ENCODE measurements around the gene AMOT. TPM values are rescaled to one million over a fixed set of nuclear protein-coding genes. Genes with fewer than 3 reads are reported as not detected.
"Not testable (repeated sequence)": the region's sequence is repeated elsewhere in the genome, so short reads cannot be mapped to it uniquely, and the experiment has no call there.

The AMOT gene
- total RNA-seq, 1 donor from 2014 or later = 31.2 TPM

GRCh38 chrX:112865464-112866025 lies 24.9 kb upstream of the AMOT start:
- TF ChIP-seq, protein P1, sequence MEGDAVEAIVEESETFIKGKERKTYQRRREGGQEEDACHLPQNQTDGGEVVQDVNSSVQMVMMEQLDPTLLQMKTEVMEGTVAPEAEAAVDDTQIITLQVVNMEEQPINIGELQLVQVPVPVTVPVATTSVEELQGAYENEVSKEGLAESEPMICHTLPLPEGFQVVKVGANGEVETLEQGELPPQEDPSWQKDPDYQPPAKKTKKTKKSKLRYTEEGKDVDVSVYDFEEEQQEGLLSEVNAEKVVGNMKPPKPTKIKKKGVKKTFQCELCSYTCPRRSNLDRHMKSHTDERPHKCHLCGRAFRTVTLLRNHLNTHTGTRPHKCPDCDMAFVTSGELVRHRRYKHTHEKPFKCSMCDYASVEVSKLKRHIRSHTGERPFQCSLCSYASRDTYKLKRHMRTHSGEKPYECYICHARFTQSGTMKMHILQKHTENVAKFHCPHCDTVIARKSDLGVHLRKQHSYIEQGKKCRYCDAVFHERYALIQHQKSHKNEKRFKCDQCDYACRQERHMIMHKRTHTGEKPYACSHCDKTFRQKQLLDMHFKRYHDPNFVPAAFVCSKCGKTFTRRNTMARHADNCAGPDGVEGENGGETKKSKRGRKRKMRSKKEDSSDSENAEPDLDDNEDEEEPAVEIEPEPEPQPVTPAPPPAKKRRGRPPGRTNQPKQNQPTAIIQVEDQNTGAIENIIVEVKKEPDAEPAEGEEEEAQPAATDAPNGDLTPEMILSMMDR (IDR thresholded peaks at IDR 0.05; ENCODE audit: unreplicated experiment) = no peak
- H3K36me3 Mint-ChIP-seq (ENCODE audit: low read depth, unreplicated experiment) = no peaks in the 10 kb centered on the region
- H3K27ac Mint-ChIP-seq (ENCODE audit: unreplicated experiment) = no peak overlapping the region
- H3K4me1 Mint-ChIP-seq (ENCODE audit: unreplicated experiment) = no peaks in the 10 kb centered on the region
- no peaks in the 10 kb centered on the region for H3K27me3 Mint-ChIP-seq (ENCODE audit: unreplicated experiment)
- DNase-seq (ENCODE audit: low spot score) = no peak
- H3K9me3 Mint-ChIP-seq (ENCODE audit: unreplicated experiment) = no peaks in the 10 kb centered on the region
- H3K4me3 Mint-ChIP-seq (ENCODE audit: unreplicated experiment) = no peak overlapping the region

GRCh38 chrX:112863850-112864249 lies 23.2 kb upstream of the AMOT start:
- DNase-seq (ENCODE audit: low spot score) = no peak
- no peaks in the 10 kb centered on the region for H3K9me3 Mint-ChIP-seq (ENCODE audit: unreplicated experiment)
- no peaks in the 10 kb centered on the region for H3K36me3 Mint-ChIP-seq (ENCODE audit: low read depth, unreplicated experiment)
- no peak overlapping the region for H3K27ac Mint-ChIP-seq (ENCODE audit: unreplicated experiment)
- H3K27me3 Mint-ChIP-seq (ENCODE audit: unreplicated experiment) = no peaks in the 10 kb centered on the region
- TF ChIP-seq, protein P1 (IDR thresholded peaks at IDR 0.05; ENCODE audit: unreplicated experiment) = no peak
- no peaks in the 10 kb centered on the region for H3K4me1 Mint-ChIP-seq (ENCODE audit: unreplicated experiment)
- H3K4me3 Mint-ChIP-seq (ENCODE audit: unreplicated experiment) = no peak overlapping the region

- TF ChIP-seq, protein P1 (IDR thresholded peaks at IDR 0.05; ENCODE audit: unreplicated experiment) = no peak
- peaks cover 8% of the 10 kb centered on the region for H3K4me1 Mint-ChIP-seq (ENCODE audit: unreplicated experiment)
- no peaks in the 10 kb centered on the region for H3K9me3 Mint-ChIP-seq (ENCODE audit: unreplicated experiment)
- no peaks in the 10 kb centered on the region for H3K36me3 Mint-ChIP-seq (ENCODE audit: low read depth, unreplicated experiment)
- no peak overlapping the region for H3K4me3 Mint-ChIP-seq (ENCODE audit: unreplicated experiment)
- H3K27me3 Mint-ChIP-seq (ENCODE audit: unreplicated experiment) = no peaks in the 10 kb centered on the region
- DNase-seq (ENCODE audit: low spot score) = no peak
- H3K27ac Mint-ChIP-seq (ENCODE audit: unreplicated experiment) = no peak overlapping the region
Measured at GRCh38 chrX:112857478-112857878, 16.8 kb upstream of the AMOT start.

DNA sequence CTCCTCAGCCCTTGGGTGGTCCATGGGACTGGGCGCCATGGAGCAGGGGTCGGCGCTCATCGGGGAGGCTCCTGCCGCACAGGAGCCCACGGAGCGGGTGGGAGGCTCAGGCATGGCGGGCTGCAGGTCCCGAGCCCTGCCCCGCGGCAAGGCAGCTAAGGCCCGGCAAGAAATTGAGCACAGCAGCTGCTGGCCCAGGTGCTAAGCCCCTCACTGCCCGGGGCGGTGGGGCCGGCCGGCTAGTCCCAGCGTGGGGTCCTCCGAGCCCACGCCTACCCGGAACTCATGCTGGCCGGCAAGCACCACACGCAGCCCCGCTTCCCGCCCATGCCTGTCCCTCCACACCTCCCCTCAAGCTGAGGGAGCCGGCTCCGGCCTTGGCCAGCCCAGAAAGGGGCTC lies 14.3 kb upstream of the AMOT start:
- DNase-seq (ENCODE audit: low spot score); H3K4me3 Mint-ChIP-seq (ENCODE audit: unreplicated experiment); H3K27ac Mint-ChIP-seq (ENCODE audit: unreplicated experiment); H3K9me3 Mint-ChIP-seq (ENCODE audit: unreplicated experiment); H3K36me3 Mint-ChIP-seq (ENCODE audit: low read depth, unreplicated experiment); H3K27me3 Mint-ChIP-seq (ENCODE audit: unreplicated experiment); H3K4me1 Mint-ChIP-seq (ENCODE audit: unreplicated experiment): not testable (repeated sequence)

- no peaks in the 10 kb centered on the region for H3K27me3 Mint-ChIP-seq (ENCODE audit: unreplicated experiment)
- no peak overlapping the region for H3K4me3 Mint-ChIP-seq (ENCODE audit: unreplicated experiment)
- no peaks in the 10 kb centered on the region for H3K36me3 Mint-ChIP-seq (ENCODE audit: low read depth, unreplicated experiment)
- no peak for DNase-seq (ENCODE audit: low spot score)
- H3K9me3 Mint-ChIP-seq (ENCODE audit: unreplicated experiment) = no peaks in the 10 kb centered on the region
- TF ChIP-seq, protein P1 (IDR thresholded peaks at IDR 0.05; ENCODE audit: unreplicated experiment) = no peak
- H3K27ac Mint-ChIP-seq (ENCODE audit: unreplicated experiment) = no peak overlapping the region
- peaks cover 9% of the 10 kb centered on the region for H3K4me1 Mint-ChIP-seq (ENCODE audit: unreplicated experiment)
Measured at GRCh38 chrX:112852851-112853250, 12.2 kb upstream of the AMOT start.
